MCF 10A (cell line): ENCODE measurements around the gene PTPRF. TPM values are rescaled to one million over a fixed set of nuclear protein-coding genes. Genes with fewer than 3 reads are reported as not detected.
"Not testable (repeated sequence)": the region's sequence is repeated elsewhere in the genome, so short reads cannot be mapped to it uniquely, and the experiment has no call there.

Source experiments
- BruUV-seq: library from RNA; stranded (reverse); fragments of 400-500 nt; replicated peaks from 2 replicates; lab custom pipeline; 2021; lab: Mats Ljungman, UMichigan
- CTCF ChIA-PET: fragments of 300-600 bp; sonication (Branson Sonifier 250); formaldehyde crosslinking; extraction: SDS; loops from one replicate; lab custom pipeline; 2021; ENCODE audit warnings: antibody characterized with exemption, inconsistent platforms; lab: Yijun Ruan, JAX
- POLR2A ChIA-PET: fragments of 300-600, 350-650 bp; sonication (Branson Sonifier 250); formaldehyde crosslinking; extraction: SDS; loops from one replicate; lab custom pipeline; 2020; ENCODE audit warnings: antibody characterized with exemption, inconsistent platforms; lab: Yijun Ruan, JAX
- DNase-seq: peaks from one replicate; pipeline ENCODE4 v3.0.0-alpha.2; 2018; ENCODE audit not compliant: unreplicated experiment
- H3K27ac Mint-ChIP-seq: one replicate; pipeline ENCODE4 v1.8.0; 2022; ENCODE audit warnings: mild to moderate bottlenecking, low read depth, mixed read lengths; ENCODE audit not compliant: unreplicated experiment
- H3K27me3 Mint-ChIP-seq: one replicate; pipeline ENCODE4 v1.8.0; 2022; ENCODE audit warnings: mixed read lengths; ENCODE audit not compliant: insufficient read depth, unreplicated experiment
- H3K36me3 Mint-ChIP-seq: one replicate; pipeline ENCODE4 v1.8.0; 2022; ENCODE audit warnings: mild to moderate bottlenecking, moderate library complexity, mixed read lengths; ENCODE audit not compliant: insufficient read depth, unreplicated experiment
- H3K4me1 Mint-ChIP-seq: one replicate; pipeline ENCODE4 v1.8.0; 2022; ENCODE audit warnings: mixed read lengths; ENCODE audit not compliant: insufficient read depth, unreplicated experiment
- H3K4me3 Mint-ChIP-seq: one replicate; pipeline ENCODE4 v1.8.0; 2022; ENCODE audit warnings: mild to moderate bottlenecking, moderate library complexity, mixed read lengths; ENCODE audit not compliant: unreplicated experiment
- H3K9me3 Mint-ChIP-seq: one replicate; pipeline ENCODE4 v1.8.0; 2022; ENCODE audit warnings: mixed read lengths; ENCODE audit not compliant: unreplicated experiment
- CTCF ChIP-seq: fragments of 200-600 bp; IDR thresholded peaks from one replicate; pipeline ENCODE4 v1.8.0; 2022; ENCODE audit warnings: antibody characterized with exemption, mild to moderate bottlenecking; ENCODE audit not compliant: unreplicated experiment
- intact Hi-C: fragments of 100-400 bp; cut with micrococcal nuclease; formaldehyde crosslinking; loops from 2 replicates; pipeline ENCODE4 v1.14.1; 2022
- total RNA-seq: library from RNA; stranded (reverse); gene quantifications from 2 replicates; pipeline ENCODE4 v1.2.3, GENCODE V29; 2022

PTPRF gene
- total RNA-seq, 1 experiment from 2014 or later = 67.2 TPM

- Mint-ChIP-seq H3K27ac (no peak overlapping the region), H3K9me3 (no peaks in the 10 kb centered on the region), H3K27me3 (no peaks in the 10 kb centered on the region), H3K4me3 (no peak overlapping the region), H3K4me1 (peaks cover 7% of the 10 kb centered on the region), H3K36me3 (no peaks in the 10 kb centered on the region)
- intact Hi-C loops = no loop called here
- CTCF ChIA-PET = interaction anchor here (0.7 kb wide), 1 partner anchor 27 kb away, joined by 3 read pairs; no protein-coding TSS in a partner anchor
- POLR2A ChIA-PET = interaction anchor here (0.6 to 0.7 kb wide), 3 partner anchors 17 to 928 kb away, joined by 3 read pairs; no protein-coding TSS in a partner anchor
- TF ChIP-seq CTCF = no peak
- no peak for DNase-seq
- BruUV-seq = no TSS peak
Measured at GRCh38 chr1:43632135-43632670, 101.5 kb downstream of the PTPRF start.

GRCh38 chr1:43634721-43635120 lies 104.0 kb downstream of the PTPRF start:
- ChIA-PET CTCF (interaction anchor here (0.7 to 1.0 kb wide), 2 partner anchors 29 to 109 kb away, joined by 4 to 5 read pairs; no protein-coding TSS in a partner anchor), POLR2A (interaction anchor here (1.1 to 1.2 kb wide), 2 partner anchors 9 to 16 kb away, joined by 3 to 4 read pairs; no protein-coding TSS in a partner anchor)
- H3K4me3 Mint-ChIP-seq = no peak overlapping the region
- no peak for DNase-seq
- no peaks in the 10 kb centered on the region for H3K36me3 Mint-ChIP-seq
- H3K4me1 Mint-ChIP-seq = peaks cover 7% of the 10 kb centered on the region
- no peak overlapping the region for H3K27ac Mint-ChIP-seq
- intact Hi-C loops = no loop called here
- no peaks in the 10 kb centered on the region for H3K9me3 Mint-ChIP-seq
- TF ChIP-seq CTCF = no peak
- H3K27me3 Mint-ChIP-seq = no peaks in the 10 kb centered on the region
- BruUV-seq = no TSS peak

- DNase-seq = no peak
- intact Hi-C loops = no loop called here
- peaks cover 7% of the 10 kb centered on the region for H3K4me1 Mint-ChIP-seq
- no peak overlapping the region for H3K27ac Mint-ChIP-seq
- no peaks in the 10 kb centered on the region for H3K9me3 Mint-ChIP-seq
- no peak overlapping the region for H3K4me3 Mint-ChIP-seq
- H3K27me3 Mint-ChIP-seq = no peaks in the 10 kb centered on the region
- CTCF ChIA-PET = interaction anchor here (0.6 to 0.7 kb wide), 2 partner anchors 369 to 405 kb away, joined by 3 to 4 read pairs; no protein-coding TSS in a partner anchor
- no peak for TF ChIP-seq CTCF
- BruUV-seq = no TSS peak
- H3K36me3 Mint-ChIP-seq = no peaks in the 10 kb centered on the region
- POLR2A ChIA-PET = interaction anchor here (0.5 to 1.3 kb wide), 6 partner anchors 10 to 392 kb away, joined by 3 to 4 read pairs (median 3); partner anchors contain the start of gene KDM4A
Measured at GRCh38 chr1:43636006-43636641, 105.4 kb downstream of the PTPRF start.

GRCh38 chr1:43637267-43637666 lies 106.6 kb downstream of the PTPRF start:
- ChIA-PET POLR2A (interaction anchor here (0.8 to 1.3 kb wide), 3 partner anchors 9 to 13 kb away, joined by 3 to 5 read pairs (median 3); partner anchors contain the start of gene KDM4A), CTCF (no interaction called here)
- Mint-ChIP-seq H3K9me3 (no peaks in the 10 kb centered on the region), H3K36me3 (no peaks in the 10 kb centered on the region), H3K4me3 (no peak overlapping the region), H3K27ac (no peak overlapping the region), H3K27me3 (no peaks in the 10 kb centered on the region), H3K4me1 (peaks cover 7% of the 10 kb centered on the region)
- intact Hi-C loops = no loop called here
- no peak for DNase-seq
- no peak for TF ChIP-seq CTCF
- BruUV-seq = no TSS peak

- CTCF ChIA-PET = interaction anchor here (0.6 kb wide), 1 partner anchor 84 kb away, joined by 3 read pairs; no protein-coding TSS in a partner anchor
Measured at GRCh38 chr1:43638381-43638780, 107.7 kb downstream of the PTPRF start.

More at GRCh38 chr1:43638381-43638780, 107.7 kb downstream of the PTPRF start:
- intact Hi-C loops, H3K4me1 Mint-ChIP-seq, H3K9me3 Mint-ChIP-seq, H3K27me3 Mint-ChIP-seq, DNase-seq, POLR2A ChIA-PET, H3K4me3 Mint-ChIP-seq, H3K36me3 Mint-ChIP-seq, H3K27ac Mint-ChIP-seq, BruUV-seq: not testable (repeated sequence)
